SW480 (cell line): ENCODE data around the gene DCBLD2.
A peak's percentile ranks its signal among the peaks of the same experiment; 100 is the strongest.

Experiments used
- DNase-seq: peaks from one replicate; pipeline ENCODE4 v3.0.0-alpha.2; 2016; ENCODE audit warnings: low spot score

Gene DCBLD2

GRCh38 chr3:98901392-98902350 lies at the start of gene DCBLD2:
DCBLD2 (minus strand) TSS chr3:98901695; CDS start chr3:98901326, 369 bp downstream.
- DNase-seq, result peak; percentile 99

DNA sequence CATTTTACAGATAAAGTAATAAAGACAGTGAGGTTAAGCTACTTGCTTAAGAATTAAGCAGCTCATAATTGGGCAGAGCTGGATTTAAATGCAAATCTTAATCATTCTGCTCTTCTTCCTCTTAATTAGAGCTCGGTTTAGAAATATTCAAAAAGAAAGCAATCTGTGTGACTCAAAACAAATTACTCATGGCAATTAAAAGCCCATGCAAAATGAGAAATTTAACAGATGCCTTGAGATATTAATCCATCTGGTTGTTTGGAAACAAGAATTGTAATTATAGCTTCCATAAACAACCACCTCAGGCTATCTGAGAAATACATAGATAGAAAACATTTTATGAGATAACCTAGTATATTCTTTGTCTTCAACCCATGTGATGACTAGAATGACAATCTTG lies 44.2 kb upstream of the DCBLD2 start:
- DNase-seq, result no peak

DNA sequence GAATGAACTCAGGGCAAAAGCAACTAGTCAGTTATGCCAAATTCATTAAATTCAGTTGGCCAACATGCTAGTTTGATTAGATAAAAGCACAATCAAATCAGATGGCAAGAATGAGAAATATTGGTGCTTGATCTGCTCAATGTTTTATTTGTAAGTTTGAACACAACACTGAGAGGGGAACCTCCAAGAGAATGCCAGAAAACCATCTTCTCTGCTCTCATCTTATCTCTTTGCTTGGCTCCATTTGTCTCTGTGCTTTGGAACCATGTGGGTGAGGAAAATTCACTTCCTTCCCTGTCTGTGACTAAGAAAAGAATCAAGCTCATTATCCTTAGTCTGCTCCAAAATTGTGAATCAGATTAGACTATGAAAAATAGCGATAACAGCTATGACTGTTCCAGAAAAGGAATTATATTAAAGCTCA lies 43.6 kb upstream of the DCBLD2 start:
- no peak for DNase-seq

DNA sequence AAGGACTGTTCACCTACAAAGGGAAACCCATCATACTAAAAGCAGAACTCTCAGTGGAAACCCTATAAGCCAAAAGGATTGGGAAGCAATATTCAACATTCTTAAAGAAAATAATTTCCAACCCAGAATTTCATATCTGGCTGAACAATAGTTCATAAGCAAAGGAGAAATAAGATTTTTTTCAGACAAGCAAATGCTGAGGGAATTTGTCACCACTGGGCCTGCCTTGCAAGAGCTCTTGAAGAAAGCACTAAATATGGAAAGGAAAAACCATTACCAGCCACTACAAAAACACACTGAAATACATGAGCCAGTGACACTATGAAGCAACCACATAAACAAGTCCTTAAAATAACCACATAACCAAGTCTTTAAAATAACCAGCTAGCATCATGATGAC lies 28.9 kb upstream of the DCBLD2 start:
- no peak for DNase-seq

- DNase-seq, result no peak
Observed at GRCh38 chr3:98921957-98922356, 20.5 kb upstream of the DCBLD2 start.

DNA sequence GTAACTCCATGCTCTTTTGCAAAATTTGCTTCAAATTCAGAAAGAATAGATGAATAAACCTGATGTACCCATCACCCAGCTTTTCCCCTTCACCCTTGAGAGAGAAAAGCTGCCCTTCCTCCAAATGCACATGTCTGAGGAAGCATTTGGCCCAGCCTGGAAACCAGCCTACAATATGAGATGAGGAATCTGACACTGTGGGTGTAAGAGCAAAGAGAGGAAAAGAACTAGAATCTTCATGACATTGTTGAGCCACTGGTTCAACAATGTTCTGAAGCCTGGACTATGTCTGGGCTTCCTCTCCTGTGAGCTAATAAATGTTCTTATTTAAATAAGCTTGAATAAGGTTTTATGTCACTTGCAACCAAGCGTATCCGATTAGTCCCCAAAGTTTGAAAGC lies 18.7 kb upstream of the DCBLD2 start:
- DNase-seq, result no peak

DNA sequence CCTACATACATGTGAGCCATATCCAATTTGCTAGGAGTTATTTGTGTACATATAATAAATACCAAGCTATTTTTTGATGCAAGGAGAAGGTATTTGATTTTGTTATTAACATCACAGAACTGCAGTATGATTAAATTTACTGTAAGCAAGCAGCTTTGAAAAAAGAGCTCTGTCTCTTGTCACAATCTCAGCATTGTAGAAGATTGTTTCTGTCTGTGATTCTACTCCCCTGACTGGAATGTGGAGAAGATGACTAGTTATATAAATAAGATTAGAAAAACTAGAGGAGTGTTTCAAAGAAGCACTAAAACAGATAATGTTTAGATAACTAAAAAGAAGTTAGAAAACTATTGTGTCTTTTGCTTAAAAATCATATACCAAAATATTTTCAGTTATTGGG lies 17.1 kb upstream of the DCBLD2 start:
- no peak for DNase-seq

DNA sequence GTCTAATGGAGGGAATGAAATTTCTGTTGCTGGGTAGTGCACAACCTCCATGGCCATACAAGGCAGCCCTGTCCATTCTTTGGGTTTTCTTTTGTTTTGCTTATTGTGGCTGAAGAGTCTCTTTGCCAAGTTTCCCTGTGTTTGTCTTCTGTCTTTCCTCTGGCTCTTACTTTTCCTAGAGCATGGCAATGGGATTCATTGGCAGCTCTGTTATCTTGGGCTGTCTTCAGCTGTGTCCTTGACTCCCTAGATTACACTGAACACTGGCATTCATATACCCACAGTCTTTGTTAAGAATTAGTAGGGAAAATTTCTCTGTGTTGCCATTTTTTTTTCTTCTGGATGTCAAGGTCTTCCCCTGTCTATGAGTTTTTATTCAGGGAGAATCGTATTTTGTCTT lies 16.1 kb upstream of the DCBLD2 start:
- DNase-seq, result no peak

DNA sequence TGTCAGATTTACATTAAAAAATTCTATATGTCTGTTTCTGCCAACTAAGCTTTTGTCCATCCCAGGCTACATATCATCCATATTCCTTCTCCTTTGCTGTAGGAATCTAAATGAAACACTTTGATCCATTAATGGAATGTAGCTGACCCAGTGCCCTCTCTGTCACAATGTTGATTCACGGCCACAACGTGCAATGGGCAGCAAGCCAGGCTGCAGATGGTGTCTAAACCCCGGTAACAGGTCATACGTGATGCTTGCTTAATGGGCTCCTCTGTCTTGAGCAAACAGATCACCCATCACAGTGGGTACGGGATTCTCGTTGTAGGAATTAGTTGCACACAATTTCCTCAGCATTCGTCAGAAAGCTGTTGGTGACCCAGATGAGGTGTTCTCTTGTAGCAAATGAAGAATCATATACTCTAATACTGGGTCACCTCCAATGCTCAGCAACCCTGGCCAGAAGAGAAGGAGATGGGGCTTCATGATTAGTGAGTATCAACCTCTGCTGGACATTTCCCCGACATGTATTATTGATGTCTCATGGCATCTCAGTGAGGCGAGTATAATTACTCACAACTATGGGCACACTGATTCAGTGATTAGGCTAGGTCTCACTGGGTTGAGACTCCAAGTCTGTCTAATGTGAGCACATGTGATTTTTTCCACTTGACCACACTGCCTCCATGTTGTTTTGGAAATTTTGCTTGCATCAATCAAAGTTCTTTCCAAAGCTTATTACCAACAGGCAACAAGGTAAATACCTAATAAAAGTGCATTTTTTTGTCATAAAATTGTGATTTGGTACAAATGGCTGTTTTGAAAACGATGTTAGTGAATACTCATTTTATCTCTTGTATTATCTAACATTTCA lies 12.9 kb upstream of the DCBLD2 start:
- DNase-seq, result peak; percentile 31

GRCh38 chr3:98912448-98912847 lies 11.0 kb upstream of the DCBLD2 start:
- no peak for DNase-seq

GRCh38 chr3:98906230-98906629 lies 4.7 kb upstream of the DCBLD2 start:
- no peak for DNase-seq

DNA sequence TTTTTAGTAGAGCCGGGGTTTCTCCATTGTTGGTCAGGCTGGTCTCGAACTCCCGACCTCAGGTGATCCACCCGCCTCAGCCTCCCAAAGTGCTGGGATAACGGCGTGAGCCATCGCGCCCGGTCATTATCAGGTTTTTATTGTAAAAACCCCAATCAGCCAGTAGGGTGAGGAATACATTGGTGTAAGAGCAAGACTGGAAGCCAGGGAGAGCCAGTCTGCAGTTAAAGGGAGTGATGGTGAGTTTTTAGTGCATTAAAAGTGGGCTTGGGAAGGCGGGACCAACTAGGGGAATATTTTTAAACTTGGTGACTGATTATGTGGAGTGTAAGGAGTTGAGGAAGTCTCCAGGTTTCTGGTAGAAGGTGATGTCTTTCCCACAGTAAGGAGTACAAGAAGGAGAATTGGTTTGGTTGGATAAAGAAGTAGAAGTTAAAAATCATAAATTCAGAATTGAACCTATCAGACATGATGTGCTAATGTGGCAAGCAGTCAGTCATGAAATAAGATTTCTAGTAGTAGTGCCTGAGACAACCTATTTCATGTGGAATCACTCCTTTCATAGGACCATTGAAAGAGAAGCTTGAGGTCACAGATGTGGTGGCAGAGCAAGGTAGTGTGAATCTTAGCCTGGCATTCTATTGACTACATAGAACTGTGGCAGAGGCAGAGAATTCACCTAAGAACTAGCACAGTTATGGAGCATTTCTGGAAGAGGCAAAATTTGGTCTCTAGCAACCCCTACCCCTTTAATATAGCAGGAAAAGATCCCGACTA lies 2.4 kb upstream of the DCBLD2 start:
- DNase-seq, result no peak

DNA sequence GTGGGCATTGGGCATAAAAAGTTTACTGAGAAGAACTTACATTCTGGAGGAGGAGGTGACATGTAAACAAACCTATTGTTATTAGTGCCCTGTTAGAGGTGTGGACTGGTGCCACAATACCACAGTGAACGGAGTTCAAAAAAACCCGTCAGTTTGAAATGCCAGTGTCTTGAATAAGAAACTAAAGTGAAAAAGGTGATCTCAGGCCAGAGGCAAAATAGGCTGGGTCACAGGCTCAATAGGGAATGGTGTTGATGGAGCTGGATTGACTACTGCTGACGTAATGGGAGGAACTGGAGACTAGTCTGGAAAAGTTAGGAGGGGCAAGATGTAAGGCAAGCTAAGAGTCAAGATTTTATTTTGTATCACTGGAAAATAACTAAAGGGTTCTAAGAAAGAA lies 1.6 kb upstream of the DCBLD2 start:
- DNase-seq, result no peak

DNA sequence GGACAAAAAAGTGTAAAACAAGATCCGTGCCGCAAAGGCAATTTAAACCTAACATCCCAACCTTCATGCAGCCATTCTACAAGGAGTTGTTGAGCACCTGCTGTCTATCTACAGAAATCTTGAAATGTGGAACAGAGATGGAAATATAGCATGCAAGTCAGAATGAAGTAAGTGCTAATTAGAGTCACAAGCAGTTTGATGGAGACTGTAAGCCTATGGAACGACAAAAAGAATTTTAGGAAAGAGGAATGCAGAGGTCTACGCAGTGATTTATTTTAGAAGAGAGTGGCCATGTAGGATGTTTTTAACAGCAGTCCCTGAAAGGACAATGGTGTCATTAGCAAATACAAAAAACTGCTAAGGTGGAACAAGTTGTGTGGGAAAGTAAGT lies 851 bp upstream of the DCBLD2 start:
- DNase-seq, result no peak

GRCh38 chr3:98901119-98901391 lies 440 bp downstream of the DCBLD2 start:
- peak; percentile 63 for DNase-seq

DNA sequence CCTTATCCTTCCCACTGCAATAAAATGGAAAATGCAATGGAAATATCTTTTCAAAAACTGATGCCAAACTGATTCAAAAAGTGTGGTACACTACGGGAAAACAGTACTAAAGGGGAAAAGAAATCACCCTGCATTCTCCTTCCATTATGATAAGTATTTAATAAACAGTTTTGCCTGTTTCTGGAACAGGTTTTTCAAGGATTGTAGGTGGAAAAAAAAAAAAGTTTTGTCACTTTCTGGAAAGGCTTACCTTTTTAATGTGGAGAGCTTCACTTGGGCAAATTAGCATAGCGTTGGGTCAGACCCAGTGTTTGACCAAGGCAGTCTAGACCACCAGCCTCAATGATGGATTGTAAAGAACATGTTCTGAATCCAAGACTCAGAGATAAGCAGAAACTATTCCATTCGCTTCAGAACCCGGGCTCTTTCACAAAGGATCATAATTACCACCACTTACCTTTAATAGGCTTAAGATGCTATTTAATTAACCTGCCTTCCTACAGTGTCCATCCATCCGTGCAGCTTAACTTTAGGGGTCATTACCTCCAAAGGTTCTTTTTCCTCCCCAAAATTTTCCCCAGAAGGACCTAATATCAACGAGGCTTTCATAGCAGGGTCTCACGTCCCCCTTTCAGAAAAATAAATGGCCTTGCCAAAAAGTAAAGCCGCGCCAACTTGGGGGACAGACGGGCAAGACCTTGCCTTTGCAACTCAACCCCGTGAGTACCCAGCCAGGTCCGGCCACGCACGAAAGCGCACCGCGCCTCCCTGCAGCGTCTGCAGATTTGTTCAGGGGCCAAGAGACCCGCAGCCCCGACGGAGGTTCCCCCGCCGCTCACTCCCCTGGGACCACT lies 1.0 kb downstream of the DCBLD2 start:
- no peak for DNase-seq

DNA sequence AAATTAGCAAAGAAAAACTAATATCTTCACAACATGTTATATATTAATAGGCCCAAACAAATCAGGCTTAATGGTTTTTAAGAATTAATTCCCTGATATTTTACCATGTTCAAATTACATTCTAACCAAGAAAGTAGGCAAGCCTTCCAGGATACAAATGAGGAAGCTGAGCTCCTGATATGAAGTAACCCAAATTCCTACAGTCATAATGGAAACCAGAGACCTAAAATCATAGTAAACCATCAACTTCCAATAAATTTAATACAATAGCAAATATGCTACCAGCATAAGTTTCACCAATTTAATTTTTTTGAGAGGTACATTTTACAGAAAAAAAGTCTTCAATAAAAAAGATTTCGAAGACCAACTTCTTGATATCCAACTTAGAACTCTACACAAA lies 3.8 kb downstream of the DCBLD2 start:
- DNase-seq, result no peak

GRCh38 chr3:98894791-98895576 lies 6.5 kb downstream of the DCBLD2 start:
- no peak for DNase-seq

DNA sequence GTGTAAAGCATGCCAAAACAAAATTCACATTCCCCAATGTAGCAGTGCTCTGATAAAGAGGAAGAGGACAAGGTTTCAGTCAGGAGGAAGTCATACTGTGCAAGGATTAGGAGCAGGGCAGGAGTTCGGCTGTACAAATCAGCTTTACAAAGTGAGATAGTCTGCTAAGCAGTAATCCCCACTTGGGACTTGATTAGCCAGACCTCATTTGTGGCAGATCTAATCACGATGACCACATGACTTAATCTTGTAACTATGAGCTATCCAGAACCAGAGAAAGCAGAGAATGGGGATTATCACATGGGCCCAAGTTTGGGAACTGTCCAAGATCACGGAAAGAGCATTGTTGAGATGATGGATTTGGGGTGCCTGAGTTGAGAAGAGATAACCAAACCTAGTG lies 7.8 kb downstream of the DCBLD2 start:
- no peak for DNase-seq

- no peak for DNase-seq
Observed at GRCh38 chr3:98892263-98892662, 9.2 kb downstream of the DCBLD2 start.
